Retinal pigment epithelial cell (primary cell): ENCODE results near the gene DOCK2.
"Not testable (repeated sequence)": the region's sequence is repeated elsewhere in the genome, so short reads cannot be mapped to it uniquely, and the experiment has no call there.

Experiments
- DNase-seq: peaks from one replicate; pipeline ENCODE4 v3.0.0-alpha.2; 2010; ENCODE audit warnings: low read depth
- H3K4me3 ChIP-seq: 2 replicates; pipeline ENCODE4 v1.5.1; 2011; ENCODE audit warnings: mild to moderate bottlenecking, low read length, control low read depth, moderate library complexity
- TF ChIP-seq, protein P1 (sequence below): conservative IDR thresholded peaks from 2 replicates; pipeline ENCODE4 v1.5.1; 2011; ENCODE audit warnings: low read depth, low read length, control low read depth, inconsistent platforms

The DOCK2 gene

DNA sequence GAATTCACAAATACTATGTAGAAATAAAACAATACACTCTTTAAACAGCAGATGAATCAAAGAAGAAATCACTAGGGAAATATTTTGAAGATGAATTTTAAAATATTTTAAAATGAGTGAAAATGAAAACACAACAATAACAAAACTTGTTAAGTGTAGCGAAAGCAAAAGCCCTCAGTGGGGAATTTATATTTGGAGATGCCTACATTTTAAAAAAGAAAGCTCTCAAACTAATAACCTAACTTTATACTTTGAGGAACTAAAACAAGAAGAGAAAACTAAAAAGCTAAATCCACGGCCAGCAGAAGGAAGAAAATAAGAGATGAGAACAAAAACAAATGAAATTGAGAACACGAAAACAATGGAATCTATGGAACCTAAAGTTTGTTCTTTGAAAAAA, 30.8 kb upstream of the DOCK2 start:
- no peak for DNase-seq
- TF ChIP-seq, protein P1, sequence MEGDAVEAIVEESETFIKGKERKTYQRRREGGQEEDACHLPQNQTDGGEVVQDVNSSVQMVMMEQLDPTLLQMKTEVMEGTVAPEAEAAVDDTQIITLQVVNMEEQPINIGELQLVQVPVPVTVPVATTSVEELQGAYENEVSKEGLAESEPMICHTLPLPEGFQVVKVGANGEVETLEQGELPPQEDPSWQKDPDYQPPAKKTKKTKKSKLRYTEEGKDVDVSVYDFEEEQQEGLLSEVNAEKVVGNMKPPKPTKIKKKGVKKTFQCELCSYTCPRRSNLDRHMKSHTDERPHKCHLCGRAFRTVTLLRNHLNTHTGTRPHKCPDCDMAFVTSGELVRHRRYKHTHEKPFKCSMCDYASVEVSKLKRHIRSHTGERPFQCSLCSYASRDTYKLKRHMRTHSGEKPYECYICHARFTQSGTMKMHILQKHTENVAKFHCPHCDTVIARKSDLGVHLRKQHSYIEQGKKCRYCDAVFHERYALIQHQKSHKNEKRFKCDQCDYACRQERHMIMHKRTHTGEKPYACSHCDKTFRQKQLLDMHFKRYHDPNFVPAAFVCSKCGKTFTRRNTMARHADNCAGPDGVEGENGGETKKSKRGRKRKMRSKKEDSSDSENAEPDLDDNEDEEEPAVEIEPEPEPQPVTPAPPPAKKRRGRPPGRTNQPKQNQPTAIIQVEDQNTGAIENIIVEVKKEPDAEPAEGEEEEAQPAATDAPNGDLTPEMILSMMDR: no peak
- H3K4me3 ChIP-seq: no peak overlapping the region

DNA sequence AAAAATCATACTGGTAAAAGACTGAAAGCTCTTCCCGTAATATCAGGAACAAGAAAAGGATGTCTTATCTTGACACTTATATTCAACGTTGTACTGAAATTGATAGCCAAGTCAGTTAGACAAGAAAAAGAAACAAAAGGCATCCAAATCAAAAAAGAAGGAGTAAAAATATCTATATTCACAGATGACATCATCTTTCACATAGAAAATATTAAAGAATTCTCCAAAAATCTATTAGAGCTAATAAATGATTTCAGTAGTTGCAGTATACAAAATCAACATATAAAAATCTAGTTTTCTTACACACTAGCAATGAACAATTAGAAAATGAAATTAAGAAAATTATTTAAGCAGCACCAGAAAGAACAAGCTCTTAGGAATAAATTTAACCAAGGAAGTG, 29.2 kb upstream of the DOCK2 start:
- TF ChIP-seq, protein P1: no peak

DNA sequence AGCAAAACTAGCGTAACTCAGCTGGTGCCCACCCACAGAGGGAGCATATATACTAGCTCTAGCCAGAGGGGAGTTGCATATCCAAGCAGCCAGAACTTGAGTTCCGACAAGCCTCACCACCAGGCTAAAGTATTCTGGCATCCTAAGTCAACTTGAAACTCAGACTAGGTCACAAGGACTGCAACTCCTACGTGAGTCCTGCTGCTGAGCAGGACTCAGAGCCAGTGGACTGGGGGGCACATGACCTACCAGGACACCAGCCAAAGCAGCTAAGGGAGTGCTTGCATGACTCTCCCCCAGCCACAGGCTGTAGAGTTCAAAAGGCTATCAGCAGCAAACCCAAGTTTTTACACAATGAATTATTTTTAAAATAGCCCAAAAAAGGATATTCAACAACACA, 27.4 kb upstream of the DOCK2 start:
- no peak for DNase-seq
- H3K4me3 ChIP-seq: no peak overlapping the region
- TF ChIP-seq, protein P1: no peak

More for the DNA sequence above, 29.2 kb upstream of the DOCK2 start:
- DNase-seq: no peak
- no peak overlapping the region for H3K4me3 ChIP-seq

DNA sequence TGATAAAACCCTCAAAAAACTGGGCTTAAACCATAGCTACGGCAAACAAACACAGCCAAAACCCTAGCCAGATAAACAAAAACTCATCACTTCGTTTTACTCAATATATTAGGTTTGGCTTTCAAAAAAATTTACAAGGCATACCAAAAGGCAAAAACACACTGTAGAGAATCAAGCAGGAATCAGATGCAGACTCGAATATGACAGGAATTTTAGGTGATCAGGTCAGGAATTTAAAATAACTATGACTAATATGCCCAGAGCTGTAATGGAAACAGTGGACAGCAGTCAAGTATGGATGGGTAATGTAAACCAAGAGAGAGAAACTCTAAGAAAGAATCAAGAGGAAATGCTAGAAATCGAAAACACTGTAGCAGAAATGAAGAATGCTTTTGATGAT, 26.5 kb upstream of the DOCK2 start:
- DNase-seq: no peak
- no peak overlapping the region for H3K4me3 ChIP-seq
- TF ChIP-seq, protein P1: no peak

DNA sequence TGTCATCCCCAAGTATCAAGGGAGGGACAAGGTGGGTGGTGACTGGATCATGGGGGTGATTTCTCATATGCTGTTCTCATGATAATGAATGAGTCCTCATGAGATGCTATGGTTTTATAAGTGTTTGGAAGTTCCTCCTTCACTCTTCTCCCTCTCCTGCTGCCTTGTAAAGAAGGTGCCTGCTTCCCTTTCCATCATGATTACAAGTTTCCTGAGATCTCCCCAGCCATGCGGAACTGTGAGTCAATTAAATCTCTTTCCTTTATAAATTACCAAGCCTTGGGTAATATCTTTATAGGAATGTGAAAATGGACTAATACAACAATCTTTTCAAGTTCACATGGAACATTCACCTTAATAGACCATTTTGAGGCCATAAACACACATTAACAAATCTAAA, 21.5 kb upstream of the DOCK2 start:
- TF ChIP-seq, protein P1: no peak
- H3K4me3 ChIP-seq: no peak overlapping the region
- no peak for DNase-seq

DNA sequence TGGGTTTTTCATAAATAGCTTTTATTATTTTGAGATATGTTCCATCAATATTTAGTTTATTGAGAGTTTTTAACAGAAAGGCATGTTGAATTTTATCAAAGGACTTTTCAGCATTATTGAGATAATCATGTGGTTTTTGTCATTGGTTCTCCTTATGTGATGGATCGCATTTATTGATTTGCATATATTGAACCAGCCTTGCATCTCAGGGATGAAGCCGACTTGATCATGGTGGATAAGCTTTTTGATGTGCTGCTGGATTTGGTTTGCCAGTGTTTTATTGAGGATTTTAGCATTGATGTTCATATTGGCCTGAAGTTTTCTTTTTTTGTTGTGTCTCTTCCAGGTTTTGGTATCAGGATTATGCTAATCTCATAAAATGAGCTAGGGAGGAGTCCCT, 12.8 kb upstream of the DOCK2 start:
- not testable (repeated sequence) for DNase-seq

DNA sequence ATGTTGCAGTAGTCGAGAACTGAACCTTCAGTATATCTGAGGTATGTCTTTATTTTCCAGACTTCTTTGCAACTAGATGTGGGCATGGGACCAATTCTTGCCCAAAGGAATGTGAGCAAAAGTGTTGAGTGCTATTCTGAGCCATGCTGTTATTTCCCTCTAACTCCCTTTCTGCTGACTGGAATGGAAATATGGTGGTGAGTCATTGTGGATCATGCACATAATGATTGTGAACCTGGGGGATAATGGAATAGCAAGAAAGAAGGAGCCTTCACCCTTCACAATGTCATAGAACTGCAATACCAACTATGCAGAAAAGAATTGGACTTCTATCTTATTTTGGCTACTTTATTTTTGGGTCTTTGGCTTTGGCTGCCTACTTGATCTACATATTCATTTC, 10.3 kb upstream of the DOCK2 start:
- TF ChIP-seq, protein P1: no peak
- no peak overlapping the region for H3K4me3 ChIP-seq
- peak; percentile 93 for DNase-seq

More for the DNA sequence above, 12.8 kb upstream of the DOCK2 start:
- not testable (repeated sequence) for H3K4me3 ChIP-seq

DNA sequence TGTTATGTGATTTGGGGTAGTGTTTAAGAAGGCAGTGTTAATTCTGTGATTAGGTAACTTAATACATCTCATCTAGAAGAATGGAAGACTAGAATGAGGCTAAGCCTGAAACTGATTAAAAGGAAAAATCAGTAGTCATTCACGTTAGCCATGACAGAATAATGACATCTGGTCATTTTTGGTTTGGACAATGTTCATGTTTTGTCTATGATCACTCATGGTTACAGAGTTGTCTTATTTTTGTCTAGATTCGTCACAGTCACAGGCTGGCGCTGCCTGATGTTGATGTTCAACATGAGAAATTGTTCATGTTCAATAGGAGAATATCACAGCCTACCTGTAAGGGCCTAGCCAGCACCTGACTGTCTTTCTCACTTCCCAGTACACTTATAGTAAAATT, 9.5 kb upstream of the DOCK2 start:
- TF ChIP-seq, protein P1: no peak
- no peak overlapping the region for H3K4me3 ChIP-seq
- DNase-seq: no peak
